Mesothelial cell of epicardium (in vitro differentiated cells): ENCODE measurements around the gene TSPEAR. TPM values are rescaled to one million over a fixed set of nuclear protein-coding genes. Genes with fewer than 3 reads are reported as not detected.
A peak's percentile ranks its signal among the peaks of the same experiment; 100 is the strongest.

Experiments
- DNase-seq, 2 experiments: peaks; one replicate each; pipeline ENCODE4 v3.0.0; 2021; ENCODE audit warnings: low spot score in 2 of 2; ENCODE audit not compliant: unreplicated experiment in 2 of 2
- H3K27ac Mint-ChIP-seq: 2 replicates; pipeline ENCODE4 v1.8.0; 2021; ENCODE audit warnings: mixed read lengths
- H3K27me3 Mint-ChIP-seq: 2 replicates; pipeline ENCODE4 v1.8.0; 2021; ENCODE audit warnings: low read depth, mixed read lengths
- H3K36me3 Mint-ChIP-seq: 2 replicates; pipeline ENCODE4 v1.8.0; 2021; ENCODE audit warnings: mixed read lengths
- H3K4me1 Mint-ChIP-seq: 2 replicates; pipeline ENCODE4 v1.8.0; 2021; ENCODE audit warnings: mixed read lengths
- H3K4me3 Mint-ChIP-seq: 2 replicates; pipeline ENCODE4 v1.8.0; 2021; ENCODE audit warnings: mild to moderate bottlenecking, moderate library complexity, mixed read lengths
- H3K9me3 Mint-ChIP-seq: 2 replicates; pipeline ENCODE4 v1.8.0; 2021; ENCODE audit warnings: mixed read lengths
- CTCF ChIP-seq: fragments of 200-600 bp; sonication (generic); IDR thresholded peaks from one replicate; pipeline ENCODE4 v1.5.0; 2021; ENCODE audit warnings: antibody characterized with exemption; ENCODE audit not compliant: unreplicated experiment
- total RNA-seq: library from RNA; stranded (reverse); gene quantifications from 3 replicates; pipeline ENCODE4 v1.2.1, GENCODE V29; 2021

The TSPEAR gene
- total RNA-seq, 1 donor from 2014 or later = 0.11 TPM

- Mint-ChIP-seq H3K36me3 (no peaks in the 10 kb centered on the region), H3K27ac (no peak within 1 kb of the TSS), H3K9me3 (peaks cover 5% of the 10 kb centered on the region), H3K27me3 (no peaks in the 10 kb centered on the region), H3K4me1 (no peaks in the 10 kb centered on the region), H3K4me3 (no peak within 1 kb of the TSS)
- TF ChIP-seq CTCF = no peak
- DNase-seq = no peak
Observed at GRCh38 chr21:44539991-44540666, 171.2 kb downstream of the TSPEAR start, which contains the start of gene KRTAP10-1. Gene KRTAP10-1 (minus strand): TSS chr21:44540195. CDS start chr21:44540150, 45 bp downstream.

- H3K27ac Mint-ChIP-seq = no peak overlapping the region
- DNase-seq = no peak
- no peak for TF ChIP-seq CTCF
- peaks cover 5% of the 10 kb centered on the region for H3K9me3 Mint-ChIP-seq
- no peaks in the 10 kb centered on the region for H3K36me3 Mint-ChIP-seq
- no peaks in the 10 kb centered on the region for H3K4me1 Mint-ChIP-seq
- no peaks in the 10 kb centered on the region for H3K27me3 Mint-ChIP-seq
- H3K4me3 Mint-ChIP-seq = no peak overlapping the region
Observed at GRCh38 chr21:44539046-44539445, 172.3 kb downstream of the TSPEAR start.

- Mint-ChIP-seq H3K4me3 (no peak overlapping the region), H3K4me1 (no peaks in the 10 kb centered on the region), H3K36me3 (no peaks in the 10 kb centered on the region), H3K27ac (no peak overlapping the region), H3K27me3 (no peaks in the 10 kb centered on the region), H3K9me3 (peaks cover 5% of the 10 kb centered on the region)
- DNase-seq = peak in 1 of 2 experiments; percentile 25
- TF ChIP-seq CTCF = no peak
Observed at GRCh38 chr21:44537930-44538911, 173.2 kb downstream of the TSPEAR start.

GRCh38 chr21:44535963-44536362 is 175.4 kb downstream of the TSPEAR start:
- H3K36me3 Mint-ChIP-seq = no peaks in the 10 kb centered on the region
- DNase-seq = peak in 1 of 2 experiments; percentile 30

GRCh38 chr21:44534688-44535087 is 176.7 kb downstream of the TSPEAR start:
- no peak for DNase-seq
- no peaks in the 10 kb centered on the region for H3K36me3 Mint-ChIP-seq
- TF ChIP-seq CTCF = no peak
- H3K27ac Mint-ChIP-seq = no peak overlapping the region
- no peak overlapping the region for H3K4me3 Mint-ChIP-seq
- H3K27me3 Mint-ChIP-seq = no peaks in the 10 kb centered on the region
- H3K4me1 Mint-ChIP-seq = no peaks in the 10 kb centered on the region
- peaks cover 5% of the 10 kb centered on the region for H3K9me3 Mint-ChIP-seq

More at GRCh38 chr21:44535963-44536362, 175.4 kb downstream of the TSPEAR start:
- Mint-ChIP-seq H3K9me3 (peaks cover 5% of the 10 kb centered on the region), H3K27me3 (no peaks in the 10 kb centered on the region), H3K4me3 (no peak overlapping the region), H3K27ac (no peak overlapping the region), H3K4me1 (no peaks in the 10 kb centered on the region)
- no peak for TF ChIP-seq CTCF
